Measurements from ENCODE around the gene SETX.

The SETX gene

GRCh38 chr9:132238992-132239391 lies 115.8 kb downstream of the SETX start:
- no peak for DNase-seq

GRCh38 chr9:132238026-132238972 lies 116.5 kb downstream of the SETX start:
- no peak for DNase-seq

GRCh38 chr9:132237481-132237880 lies 117.3 kb downstream of the SETX start:
- peak; percentile 62 for DNase-seq

- no peak for DNase-seq
Observed at GRCh38 chr9:132236662-132237311, 118.0 kb downstream of the SETX start.

GRCh38 chr9:132235894-132236661 lies 118.7 kb downstream of the SETX start:
- peak; percentile 90 for DNase-seq

GRCh38 chr9:132235125-132235524 lies 119.7 kb downstream of the SETX start:
- no peak for DNase-seq

- DNase-seq: peak; percentile 80
Observed at GRCh38 chr9:132234535-132234934, 120.3 kb downstream of the SETX start.

- DNase-seq: no peak
Observed at GRCh38 chr9:132233138-132233537, 121.6 kb downstream of the SETX start.

- no peak for DNase-seq
Observed at GRCh38 chr9:132232522-132232921, 122.3 kb downstream of the SETX start.

GRCh38 chr9:132231019-132231701 lies 123.6 kb downstream of the SETX start:
- peak; percentile 41 for DNase-seq

GRCh38 chr9:132230605-132231004 lies 124.2 kb downstream of the SETX start:
- peak; percentile 74 for DNase-seq

- DNase-seq: no peak
Observed at GRCh38 chr9:132228062-132228461, 126.7 kb downstream of the SETX start.

GRCh38 chr9:132226571-132227430 lies 128.0 kb downstream of the SETX start:
- DNase-seq: no peak

- no peak for DNase-seq
Observed at GRCh38 chr9:132224645-132225044, 130.1 kb downstream of the SETX start.

GRCh38 chr9:132221941-132222340 lies 132.8 kb downstream of the SETX start:
- no peak for DNase-seq

GRCh38 chr9:132218208-132218607 lies 136.6 kb downstream of the SETX start:
- no peak for DNase-seq

GRCh38 chr9:132216861-132217619 lies 137.7 kb downstream of the SETX start:
- DNase-seq: no peak

GRCh38 chr9:132214027-132214622 lies 140.7 kb downstream of the SETX start:
- peak; percentile 97 for DNase-seq

GRCh38 chr9:132211570-132211969 lies 143.2 kb downstream of the SETX start:
- DNase-seq: no peak
